H1 (cell line): ENCODE results near the gene BABAM2.

Experiments used
- CEBPB ChIP-seq: IDR thresholded peaks from 2 replicates; pipeline ENCODE4 v1.6.1; 2012; ENCODE audit warnings: low read depth, low read length
- GTF2F1 ChIP-seq: IDR thresholded peaks from 2 replicates; pipeline ENCODE4 v1.6.1; 2012; ENCODE audit warnings: low read depth, low read length, improper control_type of control experiment, borderline replicate concordance
- YY1 ChIP-seq: IDR thresholded peaks from 2 replicates; pipeline ENCODE4 v1.6.1; 2011; ENCODE audit warnings: low read depth, mild to moderate bottlenecking, low read length
- TF ChIP-seq, protein P1 (sequence below), 3 experiments: IDR thresholded peaks; 1 replicate in 2 of 3; 2 replicates in 1 of 3; pipeline versions ENCODE4 v1.5.1 to v1.6.1; 2011; ENCODE audit warnings: low read length in 3 of 3, mild to moderate bottlenecking in 3 of 3, inconsistent platforms in 2 of 3, low read depth in 1 of 3, moderate library complexity in 1 of 3; ENCODE audit not compliant: insufficient read depth in 1 of 3; ENCODE audit errors: control extremely low read depth in 1 of 3
- TF ChIP-seq, protein P2 (sequence below): IDR thresholded peaks from 2 replicates; pipeline ENCODE4 v1.6.1; 2012; ENCODE audit warnings: inconsistent platforms

- TF ChIP-seq, protein P1, sequence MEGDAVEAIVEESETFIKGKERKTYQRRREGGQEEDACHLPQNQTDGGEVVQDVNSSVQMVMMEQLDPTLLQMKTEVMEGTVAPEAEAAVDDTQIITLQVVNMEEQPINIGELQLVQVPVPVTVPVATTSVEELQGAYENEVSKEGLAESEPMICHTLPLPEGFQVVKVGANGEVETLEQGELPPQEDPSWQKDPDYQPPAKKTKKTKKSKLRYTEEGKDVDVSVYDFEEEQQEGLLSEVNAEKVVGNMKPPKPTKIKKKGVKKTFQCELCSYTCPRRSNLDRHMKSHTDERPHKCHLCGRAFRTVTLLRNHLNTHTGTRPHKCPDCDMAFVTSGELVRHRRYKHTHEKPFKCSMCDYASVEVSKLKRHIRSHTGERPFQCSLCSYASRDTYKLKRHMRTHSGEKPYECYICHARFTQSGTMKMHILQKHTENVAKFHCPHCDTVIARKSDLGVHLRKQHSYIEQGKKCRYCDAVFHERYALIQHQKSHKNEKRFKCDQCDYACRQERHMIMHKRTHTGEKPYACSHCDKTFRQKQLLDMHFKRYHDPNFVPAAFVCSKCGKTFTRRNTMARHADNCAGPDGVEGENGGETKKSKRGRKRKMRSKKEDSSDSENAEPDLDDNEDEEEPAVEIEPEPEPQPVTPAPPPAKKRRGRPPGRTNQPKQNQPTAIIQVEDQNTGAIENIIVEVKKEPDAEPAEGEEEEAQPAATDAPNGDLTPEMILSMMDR (IDR thresholded peaks at IDR 0.05; ENCODE audit: control extremely low read depth in 1 of 3, insufficient read depth in 1 of 3, low read depth in 1 of 3, low read length in 3 of 3) = no peak
- TF ChIP-seq CEBPB = no peak
- no peak for TF ChIP-seq YY1
- no peak for TF ChIP-seq GTF2F1
- TF ChIP-seq, protein P2, sequence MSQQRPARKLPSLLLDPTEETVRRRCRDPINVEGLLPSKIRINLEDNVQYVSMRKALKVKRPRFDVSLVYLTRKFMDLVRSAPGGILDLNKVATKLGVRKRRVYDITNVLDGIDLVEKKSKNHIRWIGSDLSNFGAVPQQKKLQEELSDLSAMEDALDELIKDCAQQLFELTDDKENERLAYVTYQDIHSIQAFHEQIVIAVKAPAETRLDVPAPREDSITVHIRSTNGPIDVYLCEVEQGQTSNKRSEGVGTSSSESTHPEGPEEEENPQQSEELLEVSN = no peak
Observed at GRCh38 chr2:27996156-27996922, 105.8 kb downstream of the BABAM2 start.
